ENCODE data around the gene C1QTNF8.

C1QTNF8 gene

DNA sequence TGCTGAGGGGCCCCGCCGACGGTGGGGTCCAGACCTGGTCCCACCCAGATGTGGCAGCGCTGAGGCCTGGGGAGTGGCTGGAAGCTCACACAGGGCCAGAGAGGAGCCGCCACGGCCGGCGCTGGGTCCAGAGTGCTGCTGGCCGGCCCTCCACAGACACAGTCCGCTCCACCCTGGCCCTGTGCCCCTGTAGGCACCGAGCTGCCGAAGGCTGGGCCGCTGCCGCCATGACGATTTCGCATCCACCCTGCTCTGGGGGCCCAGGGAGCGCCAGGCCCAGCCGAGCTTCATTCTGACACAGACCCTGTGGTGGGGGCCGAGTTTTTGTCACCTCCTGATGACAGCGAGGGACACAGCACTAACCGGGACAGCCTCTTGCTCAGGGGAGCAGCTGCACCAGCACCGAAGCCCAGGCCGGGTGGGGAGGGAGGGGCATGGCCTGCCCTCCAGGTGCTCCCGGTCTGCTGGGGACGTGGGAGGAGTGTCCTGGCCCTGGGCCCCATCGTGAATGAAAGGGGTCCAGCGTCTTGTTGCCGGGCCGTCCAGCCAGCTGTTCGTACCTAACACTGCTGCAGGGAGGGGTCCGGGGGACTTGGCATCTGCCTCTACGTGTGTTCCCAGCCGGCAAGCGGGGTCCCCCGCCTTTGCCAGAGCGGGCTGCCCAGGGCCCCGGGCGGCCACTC, 50.6 kb downstream of the C1QTNF8 start:
- no peak for DNase-seq (ENCODE audit: low read depth in 2 of 2)

DNA sequence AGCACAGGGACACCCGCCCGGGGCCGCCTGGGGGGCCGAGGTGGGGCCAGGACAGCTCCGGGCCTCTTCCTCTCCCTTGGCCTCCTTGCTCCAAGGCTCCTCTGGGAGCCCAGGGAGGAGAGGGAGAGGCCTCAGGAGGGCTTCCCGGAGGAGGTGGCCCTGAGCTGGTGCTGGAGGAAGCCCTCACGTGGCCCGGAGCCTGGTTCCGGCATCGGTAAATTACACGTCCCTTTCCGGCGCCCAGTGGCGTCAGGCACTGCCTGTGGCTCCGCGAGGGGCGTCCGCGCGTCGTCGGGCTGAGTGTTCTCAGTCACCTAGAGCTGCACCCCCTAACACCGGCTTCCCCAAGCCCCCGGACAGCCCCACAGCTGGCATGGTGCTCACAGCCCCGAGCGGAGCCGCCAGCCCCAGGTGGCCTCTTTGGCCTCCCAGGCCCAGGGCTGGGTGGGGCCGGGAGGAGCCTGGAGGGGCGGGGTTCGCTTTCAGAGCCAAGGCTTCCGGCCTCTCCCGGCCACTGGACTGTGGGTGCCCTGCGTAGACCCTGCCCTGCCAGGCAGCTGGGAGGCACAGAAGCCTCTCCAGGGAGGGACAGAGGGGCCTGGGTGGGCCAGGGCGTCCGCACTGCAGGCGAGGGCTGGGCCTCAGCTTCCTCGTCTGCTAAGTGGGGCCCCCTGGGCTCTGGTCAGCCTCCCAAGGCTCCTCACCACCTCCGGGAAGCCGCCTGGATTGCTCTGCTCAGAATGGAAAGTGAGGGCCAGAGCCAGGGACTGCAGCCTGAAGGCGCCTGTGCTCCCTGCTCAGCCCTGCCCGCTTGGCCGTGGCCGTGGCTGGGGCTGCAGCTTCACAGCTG, 51.4 kb downstream of the C1QTNF8 start:
- DNase-seq (ENCODE audit: low read depth in 2 of 2) = no peak

DNA sequence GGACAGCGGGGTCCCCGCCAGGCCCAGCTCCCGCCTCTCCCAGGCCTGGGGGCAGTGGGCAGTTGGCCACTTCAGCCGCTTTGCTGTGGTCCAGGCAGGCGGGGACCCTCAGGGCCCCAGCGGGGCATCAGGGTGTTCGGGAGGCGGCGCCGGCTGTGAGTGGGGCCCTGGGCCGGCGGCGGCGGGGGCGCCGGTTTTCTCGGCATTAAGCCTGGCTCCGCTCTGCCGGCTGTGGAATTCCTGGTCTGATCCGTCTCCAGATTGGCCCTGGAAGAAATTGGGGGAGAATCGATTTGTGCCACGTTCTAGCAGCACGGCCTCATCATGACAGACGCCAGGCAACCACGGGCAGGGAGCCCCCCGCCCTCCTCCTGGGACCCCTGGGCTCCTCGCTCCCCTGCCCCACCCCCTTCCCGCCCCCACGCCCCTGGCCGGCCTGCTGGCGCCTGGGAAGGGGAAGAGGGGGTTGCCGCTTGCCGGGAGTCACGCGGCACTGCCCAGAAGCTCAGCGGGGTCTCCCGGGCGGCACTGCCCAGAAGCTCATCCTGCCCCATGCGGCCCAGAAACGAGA, 52.1 kb downstream of the C1QTNF8 start:
- DNase-seq (ENCODE audit: low read depth in 2 of 2) = no peak

DNA sequence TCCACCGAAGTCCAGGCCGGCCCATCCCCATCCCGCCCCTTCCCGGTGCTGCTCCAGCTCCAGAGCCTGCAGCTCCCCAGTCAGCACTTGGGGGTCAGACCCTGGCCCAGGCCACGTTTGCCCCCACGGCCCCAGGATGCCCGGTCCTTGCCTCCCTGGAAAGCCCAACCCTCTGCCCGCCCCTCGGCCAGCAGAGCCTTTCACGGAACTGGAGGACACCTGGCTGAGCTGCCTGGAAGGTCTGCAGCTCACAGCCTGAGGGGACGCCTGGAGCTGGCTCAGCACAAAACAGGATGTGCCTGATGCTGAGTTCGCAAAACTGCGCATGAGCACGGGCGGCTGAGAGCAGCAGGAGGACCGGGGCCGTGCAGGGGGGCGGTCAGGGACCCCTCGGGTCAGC, 53.2 kb downstream of the C1QTNF8 start:
- no peak for DNase-seq (ENCODE audit: low read depth in 2 of 2)

DNA sequence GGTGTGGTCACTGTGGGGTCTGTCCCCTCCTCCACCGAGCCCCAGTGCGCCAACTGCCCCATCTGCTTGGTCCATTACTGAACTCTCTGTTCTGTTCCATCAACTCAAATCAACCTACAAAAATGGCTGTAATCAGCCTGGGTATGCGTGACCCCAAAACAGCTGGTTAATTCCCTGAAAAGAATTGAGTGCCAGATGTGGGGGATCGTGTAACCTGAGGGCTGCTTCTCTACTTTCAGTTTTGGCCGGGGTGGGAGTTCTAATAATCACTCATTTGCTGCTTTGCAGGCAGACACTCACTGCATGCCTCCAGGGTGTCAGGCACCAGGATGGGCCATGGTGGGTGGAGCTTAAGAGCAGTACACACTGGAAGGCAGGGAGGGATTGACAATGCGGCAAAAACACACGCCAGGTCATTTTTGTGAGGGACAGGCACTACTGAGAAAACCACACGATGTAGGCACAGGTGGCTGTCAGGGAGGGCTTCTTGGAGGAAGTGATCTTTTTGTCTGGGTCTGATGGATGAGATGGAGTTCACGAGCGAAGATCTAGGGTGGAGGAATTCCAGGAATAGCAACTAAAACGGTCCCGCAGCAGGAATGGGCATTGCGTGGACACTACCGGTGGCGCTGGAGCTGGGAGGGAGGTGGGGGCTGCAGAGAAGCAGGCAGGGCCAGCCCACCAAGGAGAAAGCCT, 53.8 kb downstream of the C1QTNF8 start:
- no peak for DNase-seq (ENCODE audit: low read depth in 2 of 2)

DNA sequence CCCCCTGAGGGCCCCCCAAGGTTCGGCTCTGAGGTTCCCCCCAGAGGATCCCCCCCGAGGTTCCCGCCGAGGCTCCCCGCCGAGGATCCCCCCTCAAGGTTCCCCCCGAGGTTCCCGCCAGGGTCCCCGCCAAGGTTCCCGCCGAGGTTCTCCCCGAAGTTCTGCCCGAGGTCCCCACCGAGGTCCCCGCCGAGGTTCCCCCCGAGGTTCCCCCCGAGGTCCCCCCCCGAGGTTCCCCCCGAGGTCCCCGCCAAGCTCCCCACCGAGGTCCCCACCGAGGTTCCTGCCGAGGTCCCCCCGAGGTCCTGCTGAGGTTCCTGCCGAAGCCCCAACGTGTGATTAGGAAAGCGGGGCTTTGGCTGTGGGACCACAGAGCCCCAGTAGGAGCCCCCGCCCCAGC, 55.7 kb downstream of the C1QTNF8 start:
- no peak for DNase-seq (ENCODE audit: low read depth in 2 of 2)

DNA sequence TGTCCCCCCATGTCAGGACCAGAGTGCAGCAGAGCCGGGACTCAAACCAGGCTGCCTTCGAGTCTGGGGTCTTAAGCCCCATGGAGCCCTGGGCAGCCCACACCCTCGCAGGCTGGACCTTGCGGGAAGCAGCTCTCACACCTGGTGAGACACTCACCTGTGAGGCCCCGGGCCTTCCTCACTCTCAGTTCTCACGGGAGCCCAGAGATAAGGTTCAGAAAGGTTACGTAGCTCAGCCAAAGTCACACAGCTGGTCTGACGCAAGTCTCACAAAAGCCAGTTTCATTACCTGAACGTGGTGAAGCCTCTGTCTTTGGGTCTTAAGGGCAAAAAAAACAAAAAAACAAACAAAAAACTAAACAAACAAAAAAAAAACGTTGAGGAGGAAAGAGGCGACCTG, 56.3 kb downstream of the C1QTNF8 start:
- DNase-seq (ENCODE audit: low read depth in 2 of 2) = no peak

DNA sequence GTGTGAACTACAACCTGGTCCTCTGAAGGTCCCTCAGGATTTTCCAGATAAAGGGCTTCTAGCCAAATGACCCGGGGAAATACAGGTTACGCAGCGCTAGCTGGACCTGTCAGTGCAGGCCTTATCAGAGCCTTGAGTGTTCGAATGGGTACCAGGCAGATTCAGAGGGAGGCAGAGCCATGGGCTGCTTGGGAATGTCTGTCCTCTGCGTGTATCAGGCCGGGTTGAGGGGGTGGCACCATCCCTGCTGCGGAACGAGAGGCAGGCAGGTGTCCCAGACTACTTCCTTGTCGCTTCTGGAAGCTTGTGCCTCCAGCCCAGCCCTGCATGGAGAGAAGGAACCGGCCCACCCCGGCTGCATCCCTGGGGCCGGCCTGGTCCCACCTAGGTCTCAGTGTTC, 57.1 kb downstream of the C1QTNF8 start:
- DNase-seq (ENCODE audit: low read depth in 2 of 2) = no peak

Data from stimulated activated CD8-positive, alpha-beta memory T cell treated with anti-CD3 and anti-CD28 coated beads, Interleukin-2, amount 100 ng/mL, for 1 hour (primary cell).